SK-N-SH (cell line): ENCODE results near the gene ZNF580. TPM values are rescaled to one million over a fixed set of nuclear protein-coding genes. Genes with fewer than 3 reads are reported as not detected.

Source experiments
- CTCF ChIA-PET: fragments of 300-600, 350-600 bp; formaldehyde crosslinking; extraction: SDS; loops from one replicate; lab custom pipeline; 2021; lab: Yijun Ruan, JAX
- POLR2A ChIA-PET: fragments of 350-600 bp; sonication (Branson Sonifier 250); formaldehyde crosslinking; extraction: SDS; loops from one replicate; lab custom pipeline; 2020; ENCODE audit warnings: antibody characterized with exemption, inconsistent platforms; lab: Yijun Ruan, JAX
- DNase-seq: peaks from one replicate; pipeline ENCODE4 v3.0.0; 2012
- H2AFZ ChIP-seq: fragments of 200-600 bp; sonication (generic); 2 replicates; pipeline ENCODE4 v1.8.1; 2016; ENCODE audit warnings: antibody characterized with exemption, mild to moderate bottlenecking, low read depth
- H3F3A ChIP-seq: fragments of 200-600 bp; sonication (generic); replicated peaks from 2 replicates; pipeline ENCODE3; 2016; ENCODE audit warnings: antibody characterized with exemption, mild to moderate bottlenecking; ENCODE audit not compliant: insufficient read depth
- H3K27ac ChIP-seq, 2 experiments: fragments of 200-500 bp in 1 of 2; fragments of 200-600 bp in 1 of 2; sonication (Bioruptor generic) in 1 of 2; sonication (generic), shearing (Covaris generic) in 1 of 2; 2 replicates each; pipeline versions ENCODE4 v1.5.1 to v1.6.1; 2014 to 2016; ENCODE audit warnings: low read depth in 2 of 2, inconsistent platforms in 1 of 2, low read length in 1 of 2, mild to moderate bottlenecking in 1 of 2, mixed read lengths in 1 of 2
- H3K27me3 ChIP-seq: fragments of 200-600 bp; sonication (generic), shearing (Covaris generic); 2 replicates; pipeline ENCODE4 v1.6.1; 2016; ENCODE audit warnings: mixed run types; ENCODE audit not compliant: insufficient read depth
- H3K36me3 ChIP-seq, 2 experiments: fragments of 200-500 bp in 1 of 2; fragments of 200-600 bp in 1 of 2; sonication (Bioruptor generic) in 1 of 2; sonication (generic) in 1 of 2; replicated peaks in 1 of 2; 2 replicates each; pipeline versions ENCODE3 to v1.5.1; 2014 to 2016; ENCODE audit warnings: low read length in 1 of 2, mild to moderate bottlenecking in 1 of 2; ENCODE audit not compliant: insufficient read depth in 2 of 2, control insufficient read depth in 1 of 2
- H3K4me1 ChIP-seq, 2 experiments: fragments of 200-500 bp in 1 of 2; fragments of 200-600 bp in 1 of 2; sonication (Bioruptor generic) in 1 of 2; sonication (generic), shearing (Covaris generic) in 1 of 2; 2 replicates each; pipeline versions ENCODE4 v1.5.1 to v1.6.1; 2014 to 2016; ENCODE audit warnings: low read depth in 1 of 2, low read length in 1 of 2, mixed run types in 1 of 2; ENCODE audit not compliant: insufficient read depth in 2 of 2, control insufficient read depth in 1 of 2
- H3K4me2 ChIP-seq: fragments of 200-600 bp; sonication (generic), shearing (Covaris generic); 2 replicates; pipeline ENCODE4 v1.6.1; 2017; ENCODE audit warnings: mixed run types
- H3K4me3 ChIP-seq, 2 experiments: fragments of 200-500 bp in 1 of 2; fragments of 200-600 bp in 1 of 2; sonication (Bioruptor generic) in 1 of 2; sonication (generic), shearing (Covaris generic) in 1 of 2; 2 replicates each; pipeline versions ENCODE4 v1.5.1 to v1.8.1; 2014 to 2016; ENCODE audit warnings: low read depth in 2 of 2, inconsistent platforms in 1 of 2, low read length in 1 of 2, mild to moderate bottlenecking in 1 of 2, mixed read lengths in 1 of 2, moderate library complexity in 1 of 2
- H3K79me2 ChIP-seq: fragments of 200-600 bp; sonication (generic); 2 replicates; pipeline ENCODE4 v1.8.1; 2017; ENCODE audit warnings: mild to moderate bottlenecking; ENCODE audit not compliant: insufficient read depth
- H3K9ac ChIP-seq: fragments of 200-600 bp; sonication (generic); 2 replicates; pipeline ENCODE4 v1.6.1; 2017; ENCODE audit warnings: mixed run types
- H3K9me2 ChIP-seq: fragments of 200-600 bp; sonication (generic); 2 replicates; pipeline ENCODE4 v1.6.1; 2017; ENCODE audit warnings: mixed run types
- H3K9me3 ChIP-seq: fragments of 200-600 bp; sonication (generic); 2 replicates; pipeline ENCODE4 v1.6.1; 2017; ENCODE audit warnings: mixed run types, mild to moderate bottlenecking, moderate library complexity
- H4K20me1 ChIP-seq: fragments of 200-600 bp; sonication (generic); 2 replicates; pipeline ENCODE4 v1.6.1; 2017; ENCODE audit warnings: mild to moderate bottlenecking, mixed run types; ENCODE audit not compliant: insufficient read depth
- CHD2 ChIP-seq: fragments of 150-350 bp; IDR thresholded peaks from 2 replicates; pipeline ENCODE4 v1.6.1; 2018; ENCODE audit warnings: low read length; ENCODE audit not compliant: partially characterized antibody
- EP300 ChIP-seq, 2 experiments: IDR thresholded peaks; 2 replicates each; pipeline versions ENCODE4 v1.4.0 to v1.6.1; 2012; ENCODE audit warnings: borderline replicate concordance in 1 of 2, low read depth in 1 of 2, low read length in 1 of 2
- GATA2 ChIP-seq: sonication (generic); formaldehyde crosslinking; IDR thresholded peaks from 2 replicates; pipeline ENCODE4 v1.5.0; 2020; ENCODE audit warnings: mild to moderate bottlenecking, missing genetic modification reagents
- IRF3 ChIP-seq: fragments of 150-350 bp; IDR thresholded peaks from 2 replicates; pipeline ENCODE4 v1.6.1; 2016; ENCODE audit warnings: mild to moderate bottlenecking, low read depth, low read length
- JUND ChIP-seq: IDR thresholded peaks from 2 replicates; pipeline ENCODE4 v1.4.0; 2012
- MAX ChIP-seq: IDR thresholded peaks from 2 replicates; pipeline ENCODE4 v1.4.0; 2012; ENCODE audit warnings: low read depth
- MEF2A ChIP-seq: IDR thresholded peaks from 2 replicates; pipeline ENCODE4 v1.4.0; 2012; ENCODE audit warnings: low read depth, borderline replicate concordance
- MXI1 ChIP-seq: IDR thresholded peaks from 2 replicates; pipeline ENCODE4 v1.6.1; 2012; ENCODE audit warnings: mild to moderate bottlenecking, low read depth, low read length, improper control_type of control experiment
- RAD21 ChIP-seq: IDR thresholded peaks from 2 replicates; pipeline ENCODE4 v1.6.1; 2012; ENCODE audit warnings: mild to moderate bottlenecking, low read length
- RCOR1 ChIP-seq: fragments of 150-350 bp; IDR thresholded peaks from 2 replicates; pipeline ENCODE4 v1.6.1; 2017; ENCODE audit warnings: antibody characterized with exemption, low read length
- SIN3A ChIP-seq: IDR thresholded peaks from 2 replicates; pipeline ENCODE4 v1.6.1; 2012; ENCODE audit warnings: low read depth, mild to moderate bottlenecking, low read length, moderate library complexity, borderline replicate concordance
- SMC3 ChIP-seq: IDR thresholded peaks from 2 replicates; pipeline ENCODE4 v1.6.1; 2012; ENCODE audit warnings: low read depth, low read length, improper control_type of control experiment
- TAF1 ChIP-seq: IDR thresholded peaks from 2 replicates; pipeline ENCODE4 v1.6.1; 2012; ENCODE audit warnings: low read depth, mild to moderate bottlenecking, low read length, moderate library complexity, borderline replicate concordance
- TCF12 ChIP-seq: IDR thresholded peaks from 2 replicates; pipeline ENCODE4 v1.4.0; 2012
- TEAD4 ChIP-seq: IDR thresholded peaks from 2 replicates; pipeline ENCODE4 v1.4.0; 2012; ENCODE audit warnings: mild to moderate bottlenecking, borderline replicate concordance; ENCODE audit not compliant: insufficient read depth
- USF1 ChIP-seq: IDR thresholded peaks from 2 replicates; pipeline ENCODE4 v1.4.0; 2012; ENCODE audit warnings: low read depth, borderline replicate concordance
- WGBS: methylation state at CpG from one replicate; pipeline ENCODE4 v1.1.6; 2017; ENCODE audit warnings: low lambda C conversion rate; 5-methylcytosine and 5-hydroxymethylcytosine counted together
- polyA plus RNA-seq, 3 experiments: library from polyadenylated mRNA; depleted of rRNA; stranded (reverse); fragments of >200 nt; gene quantifications; 2 replicates each; pipeline ENCODE4 v1.2.3, GENCODE V29; 2012

Gene ZNF580
- polyA plus RNA-seq, 1 of the 3 experiments (the other 2 are of a cell fraction) = 21.9 TPM

- TF ChIP-seq IRF3 (no peak), MAX (no peak), SMC3 (no peak), USF1 (no peak), EP300 (IDR thresholded peaks at IDR 0.05; ENCODE audit: borderline replicate concordance in 1 of 2, low read depth in 1 of 2, low read length in 1 of 2) (no peak), RAD21 (no peak), GATA2 (CRISPR knock-in tag) (no peak), TEAD4 (no peak), SIN3A (no peak)
These were observed 28.0 kb downstream of the ZNF580 start (continued) for GRCh38 chr19:55668603-55669348.

- Histone ChIP-seq H3K9me2 (no peaks in the 10 kb centered on the region), H3K4me1 (peaks cover 7 to 10% of the 10 kb centered on the region in 2 experiments; a peak in 2 of 4 replicates), H3K9ac (no peak overlapping the region), H3K4me3 (no peak overlapping the region), H3K27me3 (no peaks in the 10 kb centered on the region), H3F3A (peaks cover 37% of the 10 kb centered on the region), H3K27ac (no peak overlapping the region), H3K9me3 (no peaks in the 10 kb centered on the region), H3K36me3 (peaks cover 24 to 55% of the 10 kb centered on the region in 2 experiments), H3K79me2 (peaks cover 86% of the 10 kb centered on the region), H4K20me1 (peaks cover 89% of the 10 kb centered on the region), H2AFZ (no peak overlapping the region), H3K4me2 (no peak overlapping the region)
- DNase-seq = no peak
- TF ChIP-seq IRF3 (no peak), TCF12 (no peak), MEF2A (no peak), CHD2 (no peak), RCOR1 (no peak), USF1 (no peak), TAF1 (no peak), SMC3 (no peak), GATA2 (CRISPR knock-in tag) (no peak), JUND (no peak), MXI1 (no peak)
- POLR2A ChIA-PET = no interaction called here
- CTCF ChIA-PET = interaction anchor here (0.6 kb wide), 1 partner anchor 12 kb away, joined by 4 read pairs; no protein-coding TSS in a partner anchor
- WGBS = 92% methylated on average over 33 of the region's 43 CpGs
These were observed 28.8 kb downstream of the ZNF580 start for GRCh38 chr19:55669418-55670279.
